ENCODE data around the gene SETDB1.
A peak's percentile ranks its signal among the peaks of the same experiment; 100 is the strongest.

SETDB1 gene

GRCh38 chr1:150976879-150977694, 50.9 kb downstream of the SETDB1 start:
- no peak for DNase-seq

- peak; percentile 81 for DNase-seq
Measured at GRCh38 chr1:150979092-150980056, 53.2 kb downstream of the SETDB1 start.

GRCh38 chr1:150981177-150981804, 55.1 kb downstream of the SETDB1 start:
- peak; percentile 96 for DNase-seq

- peak; percentile 69 for DNase-seq
Measured at GRCh38 chr1:150981805-150982712, 55.9 kb downstream of the SETDB1 start, which contains the start of gene ANXA9. Gene ANXA9 (plus strand): TSS chr1:150982292. CDS start chr1:150983106, 814 bp downstream.

GRCh38 chr1:150985179-150985825, 59.1 kb downstream of the SETDB1 start:
- DNase-seq: no peak

GRCh38 chr1:150987924-150988323, 61.8 kb downstream of the SETDB1 start:
- DNase-seq: no peak

GRCh38 chr1:150992626-150993025, 66.5 kb downstream of the SETDB1 start:
- no peak for DNase-seq

- DNase-seq: no peak
Measured at GRCh38 chr1:150994248-150994647, 68.1 kb downstream of the SETDB1 start.

- no peak for DNase-seq
Measured at GRCh38 chr1:150995460-150995859, 69.3 kb downstream of the SETDB1 start.

GRCh38 chr1:150995896-150996295, 69.7 kb downstream of the SETDB1 start:
- no peak for DNase-seq

GRCh38 chr1:150997126-150997872, 71.1 kb downstream of the SETDB1 start:
- DNase-seq: no peak

GRCh38 chr1:150997949-150998348, 71.8 kb downstream of the SETDB1 start:
- DNase-seq: no peak

- no peak for DNase-seq
Measured at GRCh38 chr1:150999051-150999674, 73.0 kb downstream of the SETDB1 start.

GRCh38 chr1:150999926-151000325, 73.8 kb downstream of the SETDB1 start:
- no peak for DNase-seq

- DNase-seq: no peak
Measured at GRCh38 chr1:151000408-151000807, 74.2 kb downstream of the SETDB1 start.

- DNase-seq: no peak
Measured at GRCh38 chr1:151001602-151002001, 75.4 kb downstream of the SETDB1 start.

- DNase-seq: no peak
Measured at GRCh38 chr1:151002051-151002450, 75.9 kb downstream of the SETDB1 start.

- DNase-seq: no peak
Measured at GRCh38 chr1:151002611-151003010, 76.4 kb downstream of the SETDB1 start.

- DNase-seq: no peak
Measured at GRCh38 chr1:151003180-151003579, 77.0 kb downstream of the SETDB1 start.

GRCh38 chr1:151005729-151006319, 79.7 kb downstream of the SETDB1 start:
- DNase-seq: peak; percentile 27
